ENCODE data around the gene ENG. TPM values are rescaled to one million over a fixed set of nuclear protein-coding genes. Genes with fewer than 3 reads are reported as not detected.

Gene ENG
- polyA plus RNA-seq, 1 of the 3 experiments (the other 2 are of a cell fraction), result 18.8 TPM

GRCh38 chr9:127855522-127855921 lies 1.1 kb upstream of the ENG start:
- Histone ChIP-seq H3K27me3 (ENCODE audit: insufficient read depth) (no peaks in the 10 kb centered on the region), H3K9me3 (no peaks in the 10 kb centered on the region), H2AFZ (ENCODE audit: low read depth) (no peak overlapping the region), H3F3A (replicated peaks; ENCODE audit: insufficient read depth) (no peaks in the 10 kb centered on the region), H3K4me3 (ENCODE audit: low read depth in 2 of 2, low read length in 1 of 2) (no peak overlapping the region), H3K4me2 (no peak overlapping the region), H3K27ac (ENCODE audit: low read depth in 2 of 2, low read length in 1 of 2) (no peak overlapping the region), H3K36me3 (replicated peaks in 1 of 2; ENCODE audit: control insufficient read depth in 1 of 2, insufficient read depth in 2 of 2, low read length in 1 of 2) (peaks cover 0 to 3% of the 10 kb centered on the region in 2 experiments), H3K9me2 (no peaks in the 10 kb centered on the region), H3K79me2 (ENCODE audit: insufficient read depth) (peaks cover 38% of the 10 kb centered on the region), H3K9ac (no peak overlapping the region), H4K20me1 (ENCODE audit: insufficient read depth) (no peaks in the 10 kb centered on the region), H3K4me1 (ENCODE audit: control insufficient read depth in 1 of 2, insufficient read depth in 2 of 2, low read depth in 1 of 2, low read length in 1 of 2) (peaks cover 6 to 33% of the 10 kb centered on the region in 2 experiments; a peak in 2 of 4 replicates)
- DNase-seq, result no peak
- ChIA-PET CTCF (interaction anchor here (0.8 to 10.9 kb wide), 7 partner anchors 8 to 120 kb away, joined by 3 to 116 read pairs (median 4); partner anchors contain the start of genes CDK9 and TOR2A), POLR2A (no interaction called here)
- TF ChIP-seq ZBTB33 (IDR thresholded peaks at IDR 0.05; ENCODE audit: borderline replicate concordance, low read depth) (no peak), SMC3 (IDR thresholded peaks at IDR 0.05; ENCODE audit: low read depth, low read length) (no peak), RCOR1 (IDR thresholded peaks at IDR 0.05; ENCODE audit: low read length) (no peak), MAX (IDR thresholded peaks at IDR 0.05; ENCODE audit: low read depth) (no peak)
- 96% methylated on average over 5 of the region's 5 CpGs for WGBS (ENCODE audit: low lambda C conversion rate)

- H3K9me3 ChIP-seq, result no peaks in the 10 kb centered on the region; the same call in 1 of the 2 replicates
- H3K27ac ChIP-seq (ENCODE audit: low read depth in 2 of 2, low read length in 1 of 2), result peak overlapping the region; percentile 40 to 86; a peak in 2 of 4 replicates
- peaks cover 0 to 3% of the 10 kb centered on the region in 2 experiments for H3K36me3 ChIP-seq (replicated peaks in 1 of 2; ENCODE audit: control insufficient read depth in 1 of 2, insufficient read depth in 2 of 2, low read length in 1 of 2)
- 87% methylated on average over 9 of the region's 11 CpGs for WGBS (ENCODE audit: low lambda C conversion rate)
- H3K79me2 ChIP-seq (ENCODE audit: insufficient read depth), result peaks cover 44% of the 10 kb centered on the region
- H3K4me3 ChIP-seq (ENCODE audit: low read depth in 2 of 2, low read length in 1 of 2), result no peak overlapping the region
- H3K4me1 ChIP-seq (ENCODE audit: control insufficient read depth in 1 of 2, insufficient read depth in 2 of 2, low read depth in 1 of 2, low read length in 1 of 2), result peaks cover 6 to 33% of the 10 kb centered on the region in 2 experiments; a peak in 2 of 4 replicates
- no peaks in the 10 kb centered on the region for H3K27me3 ChIP-seq (ENCODE audit: insufficient read depth)
- no peaks in the 10 kb centered on the region for H3K9me2 ChIP-seq
- H3K4me2 ChIP-seq, result peak overlapping the region; percentile 96; the same call in 1 of the 2 replicates
- no peak overlapping the region for H3K9ac ChIP-seq
- no peak for TF ChIP-seq CHD2 (IDR thresholded peaks at IDR 0.05; ENCODE audit: low read length, partially characterized antibody)
- TF ChIP-seq ELF1 (IDR thresholded peaks at IDR 0.05), result no peak
- H4K20me1 ChIP-seq (ENCODE audit: insufficient read depth), result no peaks in the 10 kb centered on the region
- no peaks in the 10 kb centered on the region for H3F3A ChIP-seq (replicated peaks; ENCODE audit: insufficient read depth)
- ChIA-PET POLR2A (interaction anchor here (1.3 to 1.8 kb wide), 2 partner anchors 38 to 194 kb away, joined by 3 to 5 read pairs; no protein-coding TSS in a partner anchor), CTCF (interaction anchor here (0.8 to 10.9 kb wide), 8 partner anchors 8 to 265 kb away, joined by 3 to 116 read pairs (median 4); partner anchors contain the start of genes AK1, CDK9 and TOR2A)
- peak overlapping the region; percentile 69; the same call in 1 of the 2 replicates for H2AFZ ChIP-seq (ENCODE audit: low read depth)
- no peak for DNase-seq
These were observed 502 bp upstream of the ENG start for GRCh38 chr9:127854960-127855359.

Measured in SK-N-SH (cell line).